HG03565 (cell line): ENCODE measurements around the gene C13orf46.

ENCODE experiments used
- ATAC-seq: cut with Tn5 transposase; IDR thresholded peaks from one replicate; pipeline ENCODE4 v1.9.1; 2021; ENCODE audit warnings: mild to moderate bottlenecking, moderate library complexity; ENCODE audit not compliant: unreplicated experiment

C13orf46 gene

DNA sequence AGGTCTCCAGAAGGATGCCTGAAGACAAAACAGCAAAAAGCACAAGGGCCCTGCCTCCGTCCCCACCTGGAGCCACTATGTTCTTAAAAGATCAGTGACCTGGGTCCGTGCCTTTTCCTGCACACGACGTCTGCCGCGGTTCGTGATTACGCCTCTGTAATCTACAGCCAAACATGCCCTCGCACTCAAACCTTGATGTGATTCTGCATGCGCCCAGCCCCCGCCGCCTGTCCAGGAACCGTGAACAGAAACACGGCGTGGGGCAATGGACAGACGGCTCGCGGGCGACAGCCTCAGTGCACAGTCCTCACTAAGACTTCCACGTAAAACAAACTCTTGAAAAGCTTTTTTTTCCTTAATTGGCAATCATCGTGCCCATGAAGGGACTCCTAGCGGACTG is 15.5 kb downstream of the C13orf46 start:
- ATAC-seq, result no peak

DNA sequence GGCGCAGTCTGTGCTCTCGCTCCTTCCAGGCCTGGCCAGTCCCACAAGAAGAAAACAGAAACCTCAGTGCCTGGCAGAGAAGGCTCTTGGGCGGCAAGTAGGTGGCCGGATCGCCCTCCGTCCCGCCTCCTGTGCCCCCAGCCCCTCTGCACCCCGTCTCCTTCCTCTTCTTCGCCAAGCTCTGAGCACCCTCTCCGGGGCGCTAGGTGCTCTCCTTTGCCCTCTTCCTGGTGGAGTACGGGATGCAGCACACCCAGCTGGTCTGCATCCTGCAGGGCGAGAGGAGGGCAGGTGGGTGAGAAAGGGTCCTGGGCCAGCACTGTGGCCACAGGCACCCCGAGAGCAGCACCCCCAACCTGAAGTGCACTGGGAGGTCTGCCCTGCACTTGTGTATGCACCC is 17.3 kb downstream of the C13orf46 start:
- no peak for ATAC-seq

DNA sequence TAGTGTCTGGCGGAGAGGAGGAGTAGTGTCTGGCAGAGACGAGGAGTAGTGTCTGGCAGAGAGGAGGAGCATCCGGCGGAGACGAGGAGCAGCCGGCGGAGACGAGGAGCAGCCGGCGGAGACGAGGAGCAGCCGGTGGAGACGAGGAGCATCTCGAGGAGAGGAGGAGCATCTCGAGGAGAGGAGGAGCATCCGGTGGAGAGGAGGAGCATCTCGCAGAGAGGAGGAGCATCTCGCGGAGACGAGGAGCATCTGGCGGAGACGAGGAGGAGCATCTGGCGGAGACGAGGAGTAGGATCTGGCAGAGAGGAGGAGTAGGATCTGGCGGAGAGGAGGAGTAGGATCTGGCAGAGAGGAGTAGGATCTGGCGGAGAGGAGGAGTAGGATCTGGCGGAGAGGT is 18.2 kb downstream of the C13orf46 start:
- ATAC-seq, result no peak

DNA sequence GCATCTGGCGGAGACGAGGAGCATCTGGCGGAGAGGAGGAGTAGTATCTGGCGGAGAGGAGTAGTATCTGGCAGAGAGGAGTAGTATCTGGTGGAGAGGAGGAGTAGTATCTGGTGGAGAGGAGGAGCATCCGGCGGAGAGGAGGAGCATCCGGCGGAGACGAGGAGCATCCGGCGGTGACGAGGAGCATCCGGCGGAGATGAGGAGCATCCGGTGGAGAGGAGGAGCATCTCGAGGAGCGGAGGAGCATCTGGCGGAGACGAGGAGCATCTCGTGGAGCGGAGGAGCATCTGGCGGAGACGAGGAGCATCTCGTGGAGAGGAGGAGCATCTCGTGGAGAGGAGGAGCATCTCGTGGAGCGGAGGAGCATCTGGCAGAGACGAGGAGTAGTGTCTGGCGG is 18.6 kb downstream of the C13orf46 start:
- no peak for ATAC-seq

DNA sequence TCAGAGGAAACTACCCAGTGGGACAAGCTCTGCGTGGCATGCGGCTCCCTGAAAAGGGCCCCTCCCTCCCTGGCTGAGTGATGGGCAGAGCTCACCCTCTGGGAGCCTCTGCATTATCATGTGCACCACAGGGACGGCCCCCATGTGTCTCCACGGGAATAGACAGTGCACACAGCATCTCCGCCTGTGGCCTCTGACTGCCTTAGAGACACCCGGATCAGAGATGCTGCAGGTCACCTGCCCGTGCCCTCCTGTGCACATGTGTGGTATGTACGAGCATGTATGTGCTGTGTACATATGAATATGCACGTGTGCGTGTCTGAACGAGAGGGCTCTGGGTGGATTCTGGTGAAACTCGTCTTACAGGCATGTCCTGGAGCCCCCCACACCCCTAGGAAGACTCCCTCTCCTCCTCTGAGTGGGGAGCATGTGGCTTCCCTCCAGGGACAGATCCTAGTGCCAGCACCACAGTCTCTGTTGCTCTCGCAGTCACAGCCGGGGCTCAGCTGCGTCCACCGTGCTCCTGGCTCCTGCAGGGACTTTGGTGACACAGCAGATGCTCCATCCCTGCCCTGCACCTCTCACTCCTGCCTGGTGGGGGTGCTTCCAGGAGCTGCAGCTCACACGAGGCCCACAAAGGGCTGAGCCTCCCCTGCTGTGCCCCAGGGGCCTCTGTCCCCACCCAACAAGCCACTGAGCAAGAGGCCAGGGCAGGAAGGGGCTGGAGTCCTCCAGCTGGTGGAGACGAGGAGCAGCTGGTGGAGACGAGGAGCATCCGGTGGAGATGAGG is 19.6 kb downstream of the C13orf46 start:
- ATAC-seq, result no peak

DNA sequence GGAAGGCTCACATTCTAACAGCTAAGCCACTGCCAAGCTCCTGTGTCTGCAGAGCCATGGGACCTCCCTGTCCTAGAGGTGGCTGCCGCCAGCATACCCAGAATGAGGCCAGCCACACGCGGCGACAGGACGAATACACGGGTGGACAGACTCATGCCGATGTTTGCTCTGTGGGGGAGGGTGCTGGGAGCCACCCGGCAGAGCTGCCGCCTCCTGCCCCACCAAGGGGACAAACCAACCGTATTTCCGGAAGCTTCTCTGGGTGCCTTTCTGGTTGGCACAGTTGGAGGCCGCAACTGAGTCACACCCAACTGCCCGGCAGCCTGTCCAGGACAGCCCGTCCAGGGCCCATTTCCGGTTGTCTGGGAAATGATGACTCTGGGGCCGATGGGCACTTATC is 20.3 kb downstream of the C13orf46 start:
- no peak for ATAC-seq

DNA sequence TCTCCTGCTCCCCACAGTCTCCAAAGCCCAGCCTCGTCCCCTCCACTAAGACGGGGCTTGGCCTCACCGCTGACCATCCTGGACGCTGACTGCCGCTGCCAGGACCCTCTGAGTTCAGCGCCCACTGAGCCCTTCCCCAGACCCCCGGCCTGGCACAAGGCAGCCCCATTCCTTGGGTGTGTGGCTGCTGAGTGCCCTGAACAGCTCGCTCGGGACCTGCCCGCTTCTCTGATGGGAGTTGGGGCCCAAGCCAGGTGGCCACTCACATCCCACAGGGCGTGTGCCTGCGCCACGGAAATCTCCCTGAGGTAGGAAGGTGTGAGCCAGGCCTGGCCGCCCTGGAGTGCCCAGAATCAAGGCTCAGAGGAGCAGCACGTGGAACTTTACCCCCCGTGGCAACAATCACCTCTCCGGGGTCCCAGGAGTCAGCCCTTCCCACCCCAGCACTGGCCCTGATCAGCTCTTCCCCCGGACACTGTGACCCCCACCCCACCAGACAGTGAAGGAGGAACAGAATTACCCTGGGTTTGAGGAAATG is 20.8 kb downstream of the C13orf46 start:
- ATAC-seq, result no peak

DNA sequence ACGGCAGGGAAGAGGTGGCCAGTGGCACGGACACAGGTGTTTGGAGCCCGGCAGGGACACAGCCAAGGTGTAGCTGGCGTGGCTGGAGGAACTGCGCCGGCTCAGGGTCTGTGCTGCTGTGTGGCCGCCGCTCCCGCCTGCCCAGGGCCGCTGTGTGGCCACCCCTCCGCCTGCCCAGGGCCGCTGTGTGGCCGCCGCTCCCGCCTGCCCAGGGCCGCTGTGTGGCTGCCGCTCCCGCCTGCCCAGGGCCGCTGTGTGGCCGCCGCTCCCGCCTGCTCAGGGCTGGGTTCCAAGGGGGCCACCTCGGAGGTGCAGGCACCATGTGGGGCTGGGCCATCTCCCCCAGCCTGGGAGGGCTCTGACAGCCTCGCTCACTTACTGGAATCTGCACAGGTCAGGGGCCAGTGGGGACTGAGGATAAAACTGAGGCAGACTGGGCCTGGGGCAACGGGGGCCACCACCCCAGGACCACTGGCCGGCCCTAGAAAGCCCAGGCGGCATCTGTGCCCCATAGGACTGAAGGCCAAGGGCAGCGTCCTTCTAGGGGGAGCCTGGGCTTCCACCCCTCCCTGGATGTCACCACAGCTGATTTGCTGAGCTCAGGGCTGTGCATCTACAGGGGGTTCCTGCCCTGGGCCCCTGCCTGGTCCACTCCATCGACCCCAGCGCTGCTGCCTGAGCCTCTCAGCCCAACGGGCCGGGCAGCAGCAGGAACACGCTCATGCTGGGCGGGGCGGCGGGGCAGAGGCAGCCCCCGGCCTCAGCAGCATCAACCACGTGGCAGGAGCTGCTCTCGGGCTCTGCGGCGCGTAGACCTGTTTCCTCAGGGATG is 21.5 kb downstream of the C13orf46 start:
- no peak for ATAC-seq

DNA sequence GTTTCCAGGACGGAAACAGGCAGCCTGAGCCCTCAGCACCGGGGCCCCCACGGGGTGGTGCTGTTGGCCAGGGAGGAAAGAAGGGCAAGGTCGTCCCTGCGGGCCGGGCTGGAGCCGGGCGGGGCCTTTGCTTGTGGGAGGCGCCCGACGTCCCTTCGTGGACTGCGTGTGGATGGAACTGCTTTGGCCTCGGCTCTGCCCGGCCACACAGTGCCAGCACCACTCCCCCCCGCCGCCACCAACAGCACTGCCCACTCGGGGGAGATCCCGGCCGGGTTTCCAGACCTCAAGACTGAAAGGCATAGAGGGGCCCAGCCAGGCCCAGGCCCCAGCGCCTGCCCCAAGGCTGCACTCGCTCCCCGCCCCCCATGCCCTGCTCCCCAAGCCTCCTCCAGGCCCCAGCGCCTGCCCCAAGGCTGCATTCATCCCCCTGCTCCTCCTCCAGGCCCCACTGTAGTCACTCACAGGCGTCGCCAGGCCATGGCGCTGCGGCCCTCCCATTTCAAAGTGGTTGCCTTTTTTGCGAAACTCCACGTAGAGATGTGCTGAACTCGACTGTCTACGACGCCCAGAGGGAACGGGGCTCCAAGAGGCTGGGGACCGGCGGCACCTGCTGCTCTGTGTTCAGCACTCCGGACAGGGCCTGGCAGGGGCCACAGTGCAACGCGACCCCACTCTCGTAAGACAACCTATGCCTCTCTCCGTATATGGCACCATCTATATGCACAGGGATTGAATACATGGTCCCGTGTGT is 22.5 kb downstream of the C13orf46 start:
- no peak for ATAC-seq

DNA sequence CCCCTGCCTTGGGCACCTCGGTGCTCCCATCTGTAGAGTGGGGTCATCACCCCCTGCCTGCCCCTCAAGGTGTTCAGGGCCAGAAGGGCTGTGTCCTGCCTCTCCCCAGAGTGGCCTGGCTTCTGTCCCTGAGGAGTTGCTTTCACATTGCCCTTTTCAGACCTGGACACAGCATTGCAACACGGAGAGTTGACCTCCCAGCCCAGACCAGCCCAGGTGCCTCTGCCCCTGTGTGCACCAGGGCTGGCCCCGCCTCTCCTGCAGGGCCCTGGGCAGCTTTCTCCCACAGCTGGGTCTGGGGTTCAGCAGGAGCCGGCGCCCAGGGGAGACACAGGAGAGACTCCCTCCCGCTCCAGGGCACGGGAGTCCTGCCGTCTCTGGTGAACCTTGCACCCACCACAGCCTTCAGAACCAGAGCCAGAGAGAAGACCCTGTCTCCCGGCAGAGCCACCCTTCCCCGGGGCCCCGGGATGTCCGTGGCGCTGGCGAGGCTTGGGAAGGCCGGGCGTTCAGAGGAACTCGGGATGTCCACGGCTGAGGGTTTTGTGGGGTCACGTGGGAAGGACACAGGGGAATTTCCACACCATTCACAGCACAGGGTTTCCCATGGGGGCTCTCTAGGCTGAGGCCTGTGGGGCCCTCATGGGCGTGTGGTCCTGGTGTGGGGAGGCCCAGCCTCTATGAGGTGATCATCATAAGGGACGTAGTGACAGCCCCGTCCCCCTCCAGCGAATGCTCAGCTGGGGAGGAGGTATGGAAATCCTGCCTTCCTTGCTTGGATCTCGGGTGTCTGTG is 23.2 kb downstream of the C13orf46 start:
- no peak for ATAC-seq

DNA sequence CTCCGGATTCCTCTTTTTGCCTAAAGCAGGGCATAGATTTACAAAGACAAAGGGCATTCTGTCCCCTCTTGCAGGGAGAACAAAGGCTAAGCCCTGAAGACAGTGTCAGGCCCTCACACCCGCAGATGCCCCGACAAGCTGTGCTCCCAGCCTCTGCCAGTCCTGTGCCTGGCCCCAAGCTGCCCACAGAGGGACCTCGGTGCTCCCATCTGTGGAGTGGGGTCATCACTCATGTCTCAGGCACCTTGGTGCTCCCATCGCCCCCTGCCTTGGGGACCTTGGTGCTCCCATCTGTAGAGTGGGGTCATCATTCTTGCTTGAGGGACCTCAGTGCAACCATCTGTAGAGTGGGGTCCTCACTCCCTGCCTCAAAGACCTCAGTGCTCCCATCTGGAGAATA is 24.3 kb downstream of the C13orf46 start:
- ATAC-seq, result no peak

DNA sequence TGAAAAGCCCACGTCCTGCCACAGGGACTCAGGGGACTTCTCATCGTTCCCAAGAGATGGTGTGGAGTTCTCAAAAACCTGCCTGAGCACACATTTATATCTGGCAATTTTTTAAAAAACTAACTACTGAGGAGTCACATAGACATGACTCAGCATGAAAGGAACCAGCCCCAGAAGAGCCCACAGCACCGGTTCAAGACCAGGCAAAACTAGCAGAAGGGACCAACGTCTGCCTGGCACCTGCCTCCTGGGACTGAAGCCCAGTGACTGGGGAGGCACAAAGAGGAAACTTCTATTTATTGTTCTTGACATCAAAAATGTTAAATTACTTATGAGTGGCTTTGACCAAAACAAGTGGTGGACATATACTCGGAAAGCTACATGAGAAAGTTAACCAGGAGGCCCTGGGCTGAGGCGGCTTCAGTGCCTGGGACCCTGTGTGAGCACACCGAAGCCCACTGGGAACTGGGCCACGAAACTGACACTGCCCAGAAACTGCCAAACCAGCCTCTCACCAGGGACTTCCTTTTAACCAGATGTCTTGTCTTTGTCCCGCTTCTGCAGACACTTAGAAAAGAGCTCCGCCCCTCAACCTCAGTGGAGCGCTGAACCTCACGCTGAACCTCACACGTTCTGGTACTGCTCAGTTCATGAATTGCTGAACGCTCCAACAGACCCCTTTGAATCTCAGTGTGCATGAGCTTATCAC is 25.7 kb downstream of the C13orf46 start:
- ATAC-seq, result no peak

DNA sequence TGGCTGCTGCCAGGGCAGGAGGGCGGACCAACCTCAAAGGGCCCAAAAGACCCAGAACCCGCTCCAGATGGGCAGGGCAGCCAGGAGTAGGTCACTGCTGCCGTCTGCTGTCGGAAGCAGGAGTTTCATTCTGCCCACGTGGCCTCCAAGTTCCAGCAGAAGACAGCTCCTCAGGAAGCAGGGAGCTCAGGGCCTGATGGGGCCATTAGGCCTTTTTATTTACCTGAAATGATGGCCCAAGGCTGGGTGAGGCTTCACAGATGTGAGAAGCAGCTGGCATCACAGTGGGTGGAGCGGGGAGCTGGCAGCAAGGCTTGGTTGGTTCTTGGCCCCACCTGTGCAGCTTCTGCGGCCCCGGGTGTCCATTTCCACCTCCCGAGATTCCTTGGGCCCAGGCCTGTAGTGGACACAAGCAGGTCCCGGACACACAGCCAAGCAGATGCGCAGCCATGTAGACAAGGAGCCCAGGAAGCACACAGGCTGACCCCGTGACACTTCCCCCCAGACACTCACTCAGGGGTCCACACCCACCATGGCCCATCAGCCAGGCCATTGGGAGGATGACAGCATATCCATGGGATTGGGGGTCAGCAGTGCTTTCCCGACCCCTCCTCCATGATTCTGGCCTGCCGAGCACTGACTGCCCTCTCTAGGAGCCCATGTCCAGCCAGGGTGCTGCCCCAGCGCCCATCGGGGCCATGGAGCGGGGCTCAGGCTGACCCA is 26.4 kb downstream of the C13orf46 start:
- no peak for ATAC-seq

DNA sequence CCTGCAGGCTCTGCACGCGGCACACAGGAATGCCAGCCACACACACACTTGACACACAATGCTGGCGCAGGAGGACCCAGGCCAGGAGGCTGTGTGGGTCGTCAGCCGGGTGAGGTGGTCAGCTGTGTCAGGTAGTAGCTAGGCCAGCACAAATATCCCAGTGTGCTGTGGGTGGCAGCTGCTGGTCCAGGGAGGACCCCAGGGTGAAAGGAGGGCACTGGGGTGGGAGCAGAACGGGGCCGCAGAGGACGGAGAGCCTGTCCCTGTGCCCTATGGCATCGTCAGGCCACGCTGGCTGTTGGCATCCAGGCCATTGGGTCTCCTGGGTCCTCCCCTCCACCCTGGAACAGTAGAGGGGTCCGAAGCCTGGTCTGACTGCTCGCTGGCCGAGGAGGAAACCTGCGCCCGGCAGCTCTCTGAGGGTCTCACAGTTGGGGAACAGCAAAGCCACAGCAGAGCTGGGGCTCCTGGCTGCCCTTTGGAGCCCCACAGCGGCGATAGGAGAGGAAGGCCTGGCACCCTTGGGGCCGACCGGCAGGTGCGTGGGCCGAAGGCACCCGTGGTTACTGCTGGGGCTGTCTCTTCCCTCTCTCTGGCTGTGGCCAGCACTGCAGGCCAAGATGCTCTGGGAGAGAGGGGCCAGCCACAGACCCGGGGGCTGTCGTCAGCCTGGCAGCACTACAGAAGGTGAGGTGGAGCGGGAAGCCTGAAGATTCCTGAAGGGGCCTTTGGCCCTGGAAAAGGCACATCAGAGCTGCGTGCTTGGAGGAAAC is 27.3 kb downstream of the C13orf46 start:
- ATAC-seq, result no peak

DNA sequence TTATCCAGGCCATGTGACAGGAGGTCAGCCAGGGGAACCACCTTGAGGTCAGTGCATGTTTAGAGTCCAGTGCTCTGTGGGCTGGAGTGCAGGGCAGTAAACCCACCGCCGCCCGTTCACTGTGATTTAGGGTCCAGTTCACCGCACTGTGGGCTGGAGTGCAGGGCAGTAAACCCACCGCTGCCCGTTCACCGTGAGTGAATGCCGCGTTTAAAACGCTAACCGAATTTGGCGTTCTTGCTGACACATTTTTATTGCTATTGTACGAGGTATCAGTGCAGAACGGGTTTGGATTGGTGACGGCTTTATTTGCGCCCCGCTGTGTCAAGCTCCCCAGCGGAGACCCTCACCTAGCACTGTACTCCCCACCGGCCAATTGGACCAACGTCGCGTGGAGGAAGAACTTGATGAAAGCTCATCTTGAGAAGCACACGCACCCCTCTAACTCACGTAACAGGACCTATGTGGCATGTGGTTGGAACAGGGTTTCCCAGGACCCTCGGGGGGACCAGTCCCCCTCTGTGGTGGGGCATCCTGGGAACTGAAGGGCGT is 27.9 kb downstream of the C13orf46 start:
- no peak for ATAC-seq

DNA sequence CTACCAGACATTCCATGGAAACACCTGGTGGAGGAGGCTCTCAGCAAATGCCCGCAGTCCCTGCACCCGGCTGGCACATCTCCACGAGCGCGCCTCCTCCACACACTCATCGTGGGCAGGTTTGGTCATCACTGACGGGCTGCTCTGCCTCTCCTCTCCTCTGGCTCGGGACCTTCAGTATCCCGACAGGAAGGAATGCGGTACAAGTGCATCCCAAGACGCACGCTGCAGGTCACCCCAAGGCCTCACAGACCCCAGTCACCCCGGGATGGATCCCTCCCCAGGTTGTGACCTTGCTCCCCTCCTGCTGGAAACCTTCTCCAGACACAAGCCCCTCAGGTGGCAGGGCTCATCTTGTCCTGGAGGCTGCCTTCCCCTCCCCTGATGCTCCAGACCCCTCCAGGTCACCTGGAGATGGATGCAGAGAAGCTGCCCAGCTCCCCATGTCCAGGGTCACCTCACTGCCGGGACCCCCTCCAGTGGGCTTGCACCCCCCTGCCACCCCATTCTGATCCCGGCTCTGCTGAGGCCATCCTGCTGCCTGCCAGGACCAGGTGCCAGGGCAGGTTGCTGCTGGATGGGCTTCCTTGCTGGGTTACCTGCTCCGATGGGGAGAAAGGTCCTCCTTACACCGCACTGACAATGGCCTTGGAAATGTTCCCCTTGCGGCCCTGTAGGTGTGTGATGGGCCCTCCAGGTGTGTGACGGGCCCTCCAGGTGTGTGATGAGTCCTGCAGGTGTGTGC is 29.9 kb downstream of the C13orf46 start:
- no peak for ATAC-seq

DNA sequence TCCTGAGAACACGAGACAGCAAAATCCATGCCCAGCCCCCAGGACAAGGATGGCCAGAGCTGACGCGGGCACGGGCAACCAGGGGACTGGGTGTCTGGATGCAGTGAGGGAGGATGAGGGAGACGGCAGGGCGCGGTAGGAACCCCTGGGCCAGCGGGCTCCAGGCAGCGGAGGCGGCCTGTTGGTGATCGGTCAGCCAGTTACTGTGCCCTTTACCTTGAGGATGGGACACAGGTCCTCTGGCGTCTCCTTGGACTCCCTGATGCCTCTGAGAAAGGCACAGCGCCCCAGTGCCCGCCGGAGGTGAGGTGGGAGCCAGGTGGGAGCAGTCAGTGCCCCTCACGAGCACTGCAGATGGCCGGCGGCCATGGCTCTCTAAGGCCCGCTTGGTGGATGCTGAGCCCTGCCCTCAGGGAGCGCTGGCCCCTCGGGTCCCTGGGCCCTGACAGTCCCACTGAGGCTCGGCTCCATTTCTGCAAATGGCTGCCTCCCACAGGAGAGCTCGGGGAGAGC is 31.2 kb downstream of the C13orf46 start:
- no peak for ATAC-seq
